ENCODE measurements around the gene NOVA2.

The NOVA2 gene

DNA sequence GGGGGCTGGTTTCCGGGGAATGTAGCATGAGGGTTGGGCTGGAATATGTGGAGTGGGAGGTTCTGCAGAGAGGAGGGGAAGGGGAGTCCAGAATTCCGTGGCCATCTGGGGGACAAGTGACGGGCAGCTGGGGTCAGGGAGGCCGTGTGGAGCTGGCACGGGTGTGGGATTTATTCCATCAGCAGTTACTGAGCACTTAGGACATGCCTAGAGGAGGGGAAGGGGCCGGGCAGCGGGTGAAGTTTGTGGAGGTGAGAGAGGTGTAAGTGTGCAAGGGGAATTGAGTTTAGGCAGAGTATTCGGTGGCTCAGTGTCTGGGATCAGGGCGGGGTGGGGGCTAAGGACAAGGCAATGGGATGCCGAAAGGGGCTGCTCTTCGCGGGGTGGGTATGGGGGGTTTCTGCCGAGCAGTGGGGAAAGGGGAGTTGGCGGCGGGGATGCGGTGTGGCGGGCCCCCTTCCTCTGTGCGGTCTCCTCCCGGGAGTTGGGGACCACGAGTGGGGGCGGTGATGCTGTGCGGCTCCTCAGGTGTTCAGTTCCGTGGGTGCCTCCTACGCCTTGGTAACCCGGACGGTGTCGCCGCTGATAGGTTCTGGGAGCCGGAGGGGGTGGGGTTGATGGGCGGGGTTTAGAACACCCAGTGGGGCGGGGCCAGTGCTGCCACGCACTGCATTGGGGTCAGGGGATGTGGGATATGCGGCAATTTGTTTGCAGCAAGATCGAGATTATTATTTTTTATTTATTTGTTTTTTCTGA, 27.0 kb upstream of the NOVA2 start:
- DNase-seq, result no peak

DNA sequence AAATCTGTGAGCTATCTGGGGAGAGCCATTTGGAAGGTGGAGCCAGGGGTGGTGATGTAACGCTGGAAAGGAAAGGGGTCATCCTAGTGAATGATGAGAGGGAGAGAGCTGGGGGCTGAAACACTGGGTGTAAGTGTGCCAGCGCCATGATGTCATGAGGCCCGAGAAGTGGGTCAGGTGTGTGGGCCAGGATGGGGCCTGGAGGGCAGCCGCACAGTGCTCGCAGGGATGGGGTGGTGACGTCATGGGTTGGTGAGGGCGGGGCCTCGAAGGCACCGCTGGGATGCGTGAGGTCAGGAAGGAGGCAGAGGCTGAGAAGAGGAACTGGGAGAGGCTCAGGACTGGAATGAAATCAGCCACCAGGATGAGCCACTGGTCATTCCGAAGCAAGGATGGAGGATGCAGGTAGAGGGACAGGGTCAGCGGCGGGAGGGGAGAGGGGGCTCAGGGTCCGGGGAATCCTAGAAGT, 26.0 kb upstream of the NOVA2 start:
- DNase-seq, result peak; percentile 10

DNA sequence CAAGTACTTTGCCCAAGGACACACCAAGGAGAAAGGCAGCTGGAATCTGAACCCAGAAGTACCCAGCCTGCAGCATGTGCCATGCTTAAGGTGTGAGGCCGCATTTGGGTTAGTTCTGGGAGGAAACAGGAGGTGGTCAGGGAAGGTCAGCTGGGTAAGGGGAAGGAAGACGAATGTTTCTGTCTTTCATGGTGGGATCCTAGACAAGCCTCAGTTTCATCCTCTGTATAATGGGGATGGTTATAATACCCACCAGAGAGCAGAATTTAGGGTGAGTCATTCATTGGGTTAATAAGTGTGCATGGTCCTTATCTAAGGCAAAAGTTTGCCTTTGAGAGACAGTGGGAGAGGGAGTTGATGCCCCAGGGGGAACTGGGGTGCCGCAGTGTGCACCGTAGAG, 25.2 kb upstream of the NOVA2 start:
- no peak for DNase-seq

DNA sequence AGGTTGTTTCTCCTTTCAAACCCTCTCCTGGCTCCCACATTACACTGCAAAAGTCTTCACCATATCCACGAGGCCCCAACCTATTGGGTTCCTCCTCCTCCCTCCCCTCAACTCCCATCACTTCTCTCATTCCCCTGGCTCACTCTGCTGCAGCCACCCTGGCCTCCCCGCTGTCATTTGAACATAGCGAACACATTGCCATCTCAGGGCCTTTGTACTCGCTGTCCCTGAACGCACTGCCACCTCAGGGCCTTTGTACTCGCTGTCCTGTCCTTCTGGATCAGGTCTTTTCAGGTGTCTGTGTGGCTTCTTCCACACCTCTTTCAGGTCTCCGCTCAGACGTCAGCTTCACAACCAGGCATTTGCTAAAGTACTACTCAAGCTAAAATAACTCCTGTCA, 23.3 kb upstream of the NOVA2 start:
- no peak for DNase-seq

DNA sequence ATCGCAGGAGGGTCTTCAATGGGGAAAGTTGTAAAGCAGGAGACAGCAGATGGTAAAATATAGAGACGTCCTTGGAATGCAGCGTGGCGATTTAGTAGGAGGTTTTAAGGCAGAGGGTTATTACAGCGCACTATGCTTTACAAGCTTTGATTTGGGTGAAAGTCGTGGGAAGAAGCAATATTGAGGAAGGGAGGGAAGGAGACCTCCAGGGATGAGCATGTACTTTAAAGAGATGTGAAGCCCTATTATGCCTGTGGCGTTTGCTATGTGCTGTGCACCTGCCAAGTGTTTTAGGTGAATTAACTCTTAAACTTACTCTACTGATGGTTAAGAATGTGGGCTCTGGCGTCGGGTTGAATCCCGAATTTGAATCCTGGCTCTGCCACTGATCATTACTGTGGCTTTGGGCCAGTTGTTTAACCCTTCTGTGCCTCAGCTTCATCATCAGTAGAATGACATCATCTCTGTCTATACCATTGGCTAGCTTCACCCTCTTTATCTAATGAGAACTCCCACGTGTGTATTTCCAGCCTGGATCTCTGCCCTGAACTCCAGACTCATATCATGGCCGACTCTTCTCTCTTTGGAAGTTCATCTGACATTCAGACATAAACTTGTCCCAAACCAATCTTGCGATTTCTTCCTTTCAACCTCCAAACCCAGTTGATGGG, 22.2 kb upstream of the NOVA2 start:
- DNase-seq, result no peak

DNA sequence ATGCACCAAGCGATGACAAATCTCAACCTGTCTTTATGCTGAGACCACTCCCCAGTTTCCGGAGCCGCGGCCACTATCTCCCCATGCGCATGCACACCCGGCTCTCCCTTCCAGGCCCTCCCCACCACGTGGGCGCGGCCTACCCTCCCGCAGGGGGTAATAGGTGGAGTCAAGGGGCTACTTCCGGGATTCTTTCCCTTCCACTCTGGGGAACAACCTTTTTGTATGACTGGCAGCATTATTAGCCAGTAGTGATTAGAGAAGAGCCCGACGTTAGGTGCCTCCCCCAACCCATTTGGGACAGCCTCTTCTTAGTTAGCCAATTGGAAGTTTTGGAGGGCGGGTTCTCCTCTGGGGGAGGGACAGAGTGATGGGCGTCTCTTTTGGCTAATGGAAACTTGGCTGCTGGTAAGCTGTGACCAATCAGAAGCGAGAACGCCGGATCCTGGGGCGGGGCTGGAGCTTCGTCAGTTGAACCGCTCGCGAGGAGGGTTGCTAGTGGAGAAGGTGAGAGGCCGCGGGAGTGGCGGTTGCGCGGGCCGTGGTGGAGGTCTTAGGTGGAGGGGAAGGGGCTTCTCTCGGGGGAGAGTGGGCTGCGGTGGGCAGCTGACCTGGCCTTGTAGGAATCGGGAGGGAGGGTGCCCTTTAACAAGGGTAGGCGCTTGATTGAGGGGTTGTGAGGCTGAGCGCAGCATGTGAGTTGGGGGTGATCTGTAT, 21.5 kb upstream of the NOVA2 start, which contains the start of gene CCDC61:
Gene CCDC61 (plus strand): TSS at position 470 of the 717 bp plus-strand sequence. CDS start 7,552 bp downstream, outside the sequence.
- peak; percentile 100 for DNase-seq

DNA sequence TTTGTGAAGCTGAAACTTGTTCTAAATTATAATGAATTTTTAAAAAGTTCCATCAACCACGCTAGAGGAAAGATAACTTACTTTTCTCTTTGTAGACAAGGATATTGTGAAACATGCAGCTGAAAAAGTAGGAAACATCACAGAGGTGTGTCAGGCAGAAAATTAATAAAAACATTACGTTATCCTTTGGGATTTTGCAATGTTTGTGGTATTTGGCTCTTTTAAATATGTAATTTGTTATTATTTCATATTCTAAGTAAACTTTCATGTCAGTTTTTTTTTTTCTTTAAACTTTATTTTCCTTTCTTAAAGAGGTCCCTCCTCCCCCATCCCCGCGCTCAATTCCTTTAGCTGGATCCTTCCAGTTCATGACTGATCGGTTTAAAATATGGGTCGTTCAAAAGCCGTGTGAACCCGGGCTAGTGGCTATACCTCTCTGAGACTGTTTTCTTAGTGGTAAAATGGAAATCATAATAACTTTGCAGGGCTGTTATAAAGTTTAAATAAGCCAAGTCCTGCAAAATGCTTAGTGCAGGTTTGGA, 20.9 kb upstream of the NOVA2 start:
- no peak for DNase-seq

DNA sequence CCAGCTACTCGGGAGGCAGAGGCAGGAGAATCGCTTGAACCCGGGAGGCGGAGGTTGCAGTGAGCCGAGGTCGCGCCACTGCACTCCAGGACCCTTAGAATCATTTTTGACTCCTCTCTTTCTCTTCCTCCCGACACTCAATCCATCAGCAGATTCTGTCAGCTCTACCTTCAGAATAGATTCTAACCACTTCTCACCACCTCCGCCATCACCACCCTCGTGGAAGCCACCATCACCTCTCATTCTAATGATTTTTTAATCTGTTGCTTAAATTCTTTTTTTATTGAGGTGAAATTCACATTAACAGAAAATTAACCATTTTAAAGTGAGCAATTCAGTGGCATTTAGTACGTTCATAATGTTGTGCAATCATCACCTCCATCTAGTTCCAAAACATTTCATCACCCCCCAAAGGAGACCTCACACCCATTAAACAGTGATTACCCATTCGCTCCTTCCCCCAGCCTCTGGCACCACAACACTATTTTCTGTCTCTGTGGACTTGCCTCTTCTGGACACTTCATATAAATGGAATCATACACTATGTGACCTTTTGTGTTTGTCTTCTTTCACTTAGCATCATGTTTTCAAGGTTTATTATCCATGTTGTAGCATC, 16.6 kb upstream of the NOVA2 start:
- no peak for DNase-seq

DNA sequence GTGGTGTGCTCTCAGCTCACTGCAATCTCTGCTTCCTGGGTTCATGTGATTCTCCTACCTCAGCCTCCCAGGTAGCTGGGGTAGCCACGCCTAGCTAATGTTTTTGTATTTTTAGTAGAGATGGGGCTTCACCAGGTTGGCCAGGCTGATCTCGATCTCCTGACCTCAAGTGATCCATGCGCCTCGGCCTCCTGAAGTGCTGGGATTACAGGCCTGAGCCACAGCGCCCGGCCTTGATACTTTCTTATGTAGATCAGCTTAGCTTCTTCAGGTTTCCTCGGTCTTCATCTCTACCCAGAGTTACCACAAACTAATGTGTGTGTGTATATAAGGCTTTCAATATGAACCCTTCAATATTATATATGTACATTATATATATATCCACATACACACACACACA, 11.7 kb upstream of the NOVA2 start:
- no peak for DNase-seq

DNA sequence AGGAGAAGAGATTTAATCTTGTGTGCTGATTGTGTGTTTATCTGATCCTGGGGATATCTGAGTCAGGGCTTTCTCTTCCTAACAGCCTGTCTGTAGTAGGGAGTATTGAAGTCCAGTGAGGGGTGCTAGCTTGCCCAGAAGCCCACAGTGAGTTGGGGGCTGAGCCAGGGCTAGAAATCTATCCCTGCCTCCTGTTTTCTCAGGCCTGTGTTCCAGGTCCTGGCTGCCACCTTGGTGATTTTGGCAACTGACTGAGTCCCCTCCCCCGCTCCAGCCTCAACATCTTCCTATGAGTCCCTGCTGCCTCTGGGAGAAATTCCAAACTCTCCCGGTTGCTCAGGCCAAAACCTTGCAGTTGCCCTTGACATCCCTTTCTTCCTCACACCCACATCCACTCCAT, 7.7 kb upstream of the NOVA2 start:
- no peak for DNase-seq

DNA sequence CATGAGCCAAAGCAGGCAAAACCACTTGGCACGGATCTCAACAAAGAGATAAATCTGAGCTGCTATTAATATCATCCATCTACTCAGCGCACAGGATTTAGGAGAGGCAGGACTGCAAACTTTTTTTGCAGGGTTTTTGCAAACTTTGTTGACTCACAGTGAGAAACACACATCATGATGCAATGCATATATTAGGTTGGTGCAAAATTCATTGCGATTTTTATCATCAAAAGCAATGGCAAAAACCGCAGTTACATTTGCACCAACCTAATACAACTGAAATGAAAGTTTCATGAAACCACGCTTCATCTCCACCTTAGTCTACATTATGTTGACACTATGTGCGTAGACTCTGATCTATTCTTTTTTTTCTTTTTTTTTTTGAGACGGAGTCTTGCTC, 4.5 kb upstream of the NOVA2 start:
- no peak for DNase-seq

DNA sequence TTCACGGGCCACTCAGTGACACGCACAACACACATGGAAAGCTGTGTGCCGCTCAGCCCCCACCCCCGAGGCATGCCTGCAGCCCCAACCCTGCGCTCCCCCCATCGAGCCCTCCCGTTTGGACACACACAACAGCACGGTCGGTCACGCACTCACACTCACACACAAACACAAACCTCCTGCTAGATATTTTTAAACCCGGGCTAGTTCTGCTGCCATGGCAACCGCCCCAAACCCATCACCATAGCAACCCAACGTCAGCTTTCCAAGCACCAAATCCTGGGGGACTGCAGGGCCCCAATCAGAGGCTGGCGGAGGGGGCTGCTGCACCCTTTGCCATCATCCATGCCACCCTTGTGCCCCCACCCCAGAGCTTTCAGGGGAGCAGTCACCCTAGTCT, 2.5 kb upstream of the NOVA2 start:
- peak; percentile 27 for DNase-seq

DNA sequence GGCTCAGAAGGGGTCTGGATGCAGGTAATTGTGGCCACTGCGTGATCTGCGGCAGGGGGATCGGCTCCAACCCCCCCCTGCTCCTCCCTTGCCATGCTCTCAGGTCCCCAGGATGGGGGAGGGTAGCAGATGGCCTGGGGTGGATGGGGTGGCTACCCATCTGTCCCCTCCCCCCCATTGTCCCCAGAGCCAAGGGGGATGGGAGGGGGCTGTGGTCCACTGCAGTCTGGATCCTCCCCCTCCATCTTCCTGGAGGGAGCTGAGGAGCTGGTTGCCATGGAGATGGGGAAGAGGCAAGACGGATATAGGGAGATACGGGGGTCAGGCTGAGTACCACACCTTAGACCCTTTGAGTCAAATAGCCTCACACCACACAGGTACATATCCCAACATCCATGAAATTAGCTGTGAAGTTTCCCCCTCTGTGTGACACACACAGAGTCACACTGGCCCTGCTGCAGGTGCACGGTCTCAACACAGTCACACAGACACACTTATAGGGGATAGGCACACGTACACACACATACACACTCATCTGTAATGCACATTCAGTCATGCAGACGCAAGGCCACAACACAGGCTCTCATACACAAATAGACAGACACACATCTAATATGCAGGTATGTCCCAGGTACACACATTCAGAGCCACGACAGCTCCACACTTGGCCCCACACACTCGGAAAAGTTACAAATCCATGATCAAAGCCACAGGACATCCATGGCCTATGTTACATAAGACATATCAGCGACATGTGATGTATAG, 1.8 kb upstream of the NOVA2 start:
- no peak for DNase-seq

DNA sequence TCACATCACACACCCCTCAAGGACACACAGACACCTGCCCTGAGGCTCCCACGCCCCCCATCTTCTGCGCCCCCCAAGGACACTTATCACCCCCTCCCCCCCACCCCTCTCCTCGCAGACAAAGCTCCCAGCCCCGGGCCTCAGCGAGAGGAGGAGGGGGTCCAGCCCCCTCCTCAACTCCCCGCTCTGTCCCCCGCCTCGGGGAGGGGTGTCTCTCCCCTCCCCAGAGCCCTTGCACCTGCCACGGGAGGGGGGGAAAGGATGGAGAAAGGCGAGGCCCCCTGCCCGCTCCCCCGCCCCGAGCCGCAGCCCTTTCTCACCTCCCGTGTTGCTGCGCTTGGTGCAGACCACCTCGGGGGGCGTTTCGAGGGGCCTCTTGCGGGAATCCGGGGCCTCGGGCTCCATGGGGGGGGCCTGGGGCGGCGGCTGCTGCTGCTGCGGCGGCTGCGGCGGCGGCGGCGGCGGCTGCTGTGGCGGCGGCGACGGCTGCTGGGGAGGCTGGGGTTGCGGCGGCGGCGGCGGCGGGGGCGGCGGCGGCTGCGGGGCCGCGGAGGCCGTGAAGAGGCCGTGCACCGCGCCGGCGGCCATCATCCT, 621 bp downstream of the NOVA2 start:
- peak; percentile 51 for DNase-seq

DNA sequence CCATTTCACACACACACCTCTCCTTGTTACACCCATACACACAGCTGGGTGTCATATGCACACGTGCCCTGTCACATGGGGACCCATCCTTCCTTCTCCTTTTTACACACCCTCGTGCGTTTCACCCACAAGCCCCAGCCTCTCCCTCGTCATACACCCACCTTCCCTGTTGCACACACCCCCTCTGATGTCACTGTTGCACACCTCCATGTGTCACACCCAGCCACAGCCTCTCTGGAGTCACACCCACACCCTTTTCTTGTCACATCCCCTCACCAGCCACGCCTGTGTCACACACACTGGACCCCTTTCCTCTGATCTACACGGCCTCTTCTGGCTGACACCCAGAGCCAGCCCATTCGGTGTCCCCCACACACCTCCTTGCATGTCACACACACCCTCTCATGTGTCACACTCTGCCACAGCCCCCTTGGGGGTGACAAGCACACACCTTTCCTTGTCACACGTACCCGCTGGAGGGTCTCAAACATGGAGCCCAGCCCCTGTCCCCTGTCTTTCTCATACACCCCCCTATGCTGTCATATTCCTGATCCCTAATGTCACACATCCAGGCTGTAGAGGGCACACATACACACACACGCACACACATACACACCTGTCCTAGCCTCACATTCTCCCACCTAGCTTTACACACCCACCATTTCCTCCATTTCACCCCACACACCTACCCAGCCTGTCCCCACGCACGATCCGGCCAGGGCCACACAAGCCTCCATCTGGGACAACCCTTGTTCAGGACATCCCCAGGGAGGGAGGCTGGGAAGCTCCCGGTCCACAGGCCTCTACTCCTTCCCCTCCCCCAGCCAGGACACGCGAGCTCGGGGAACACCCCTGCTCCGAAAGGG, 1.4 kb downstream of the NOVA2 start:
- DNase-seq, result no peak

DNA sequence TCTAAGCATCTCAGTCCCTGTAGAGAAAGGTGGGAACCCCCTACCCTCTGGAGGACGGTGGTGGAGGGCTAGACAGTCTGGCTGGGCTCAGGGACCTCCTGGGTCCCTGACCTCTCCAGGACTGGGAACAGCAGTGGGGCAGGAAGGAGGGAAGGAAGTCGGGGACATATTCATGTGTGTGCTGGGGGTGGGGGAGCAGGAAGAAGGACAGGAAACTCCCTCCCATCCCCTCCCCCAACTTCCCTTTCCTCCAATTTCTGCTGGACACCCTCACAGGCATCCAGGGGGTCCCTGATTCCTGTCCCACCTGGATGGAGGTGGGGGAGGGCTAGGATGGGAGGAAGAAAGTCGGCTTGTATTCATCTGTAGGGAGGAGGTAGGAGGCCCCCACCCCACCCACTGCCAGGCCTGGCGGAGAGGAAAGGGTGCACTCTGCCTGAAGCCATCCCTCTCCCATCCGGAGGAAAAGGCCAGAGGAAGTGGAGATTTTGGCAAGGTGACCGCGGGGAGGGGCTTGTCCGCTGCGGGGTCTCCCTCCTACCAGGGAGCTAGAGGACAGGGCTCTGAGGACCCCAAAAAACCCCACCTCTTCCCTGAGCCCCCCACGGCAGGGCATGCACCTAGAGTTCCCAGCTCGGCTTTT, 2.3 kb downstream of the NOVA2 start:
- no peak for DNase-seq

DNA sequence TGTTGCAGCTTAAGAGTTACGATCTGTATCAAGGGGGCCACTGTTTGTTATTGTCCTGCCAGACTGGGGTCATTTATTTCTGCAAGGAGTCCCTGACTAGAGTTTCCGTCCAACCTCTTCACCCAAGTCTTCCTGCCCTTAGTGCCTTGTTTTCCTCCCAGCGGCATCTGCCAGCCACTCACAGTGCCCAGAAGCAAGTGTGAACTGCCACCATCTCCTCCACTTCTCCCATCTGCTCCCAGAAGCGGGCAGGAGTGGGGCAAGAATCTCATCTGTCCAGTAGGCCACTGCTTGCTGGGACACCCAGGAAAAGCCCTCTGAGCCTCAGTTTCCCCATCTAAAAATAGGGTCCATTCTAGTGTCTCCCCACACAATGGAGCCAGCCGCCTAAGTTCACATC, 4.0 kb downstream of the NOVA2 start:
- DNase-seq, result no peak

DNA sequence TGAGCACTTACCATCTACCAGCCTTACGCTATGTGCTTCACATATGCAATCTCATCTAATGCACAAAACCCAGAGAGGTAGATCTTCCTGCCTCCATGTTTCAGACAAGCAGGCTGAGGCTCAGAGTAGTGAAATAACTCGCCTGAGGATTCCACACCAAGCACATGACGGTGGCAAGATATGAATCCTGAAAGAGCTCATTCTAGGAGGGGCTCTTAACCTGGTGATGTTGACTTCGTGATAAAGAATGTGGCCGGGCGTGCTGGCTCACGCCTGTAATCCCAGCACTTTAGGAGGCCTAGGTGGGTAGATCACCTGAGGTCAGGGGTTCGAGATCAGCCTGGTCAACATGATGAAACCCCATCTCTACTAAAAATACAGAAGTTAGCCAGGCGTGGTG, 5.0 kb downstream of the NOVA2 start:
- DNase-seq, result no peak

DNA sequence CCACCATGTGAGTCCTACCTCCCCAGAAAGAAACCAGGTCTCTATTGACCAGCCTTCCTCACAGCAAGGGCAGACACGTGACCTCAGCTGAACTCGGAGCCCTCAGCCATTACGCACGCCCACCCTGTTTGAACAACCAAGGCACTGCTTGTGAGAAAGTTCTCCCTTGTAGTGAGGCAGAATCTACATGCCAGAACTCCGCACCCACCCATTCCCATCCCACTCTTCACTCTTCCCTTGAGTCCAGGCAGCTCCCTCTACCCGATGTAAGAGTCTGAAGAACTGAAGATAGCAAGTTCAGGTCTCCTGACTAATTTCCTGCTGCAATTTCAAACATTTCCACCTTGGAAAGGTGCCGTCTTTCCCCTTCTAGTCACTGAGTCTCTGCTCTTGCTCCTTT, 6.4 kb downstream of the NOVA2 start:
- DNase-seq, result no peak

DNA sequence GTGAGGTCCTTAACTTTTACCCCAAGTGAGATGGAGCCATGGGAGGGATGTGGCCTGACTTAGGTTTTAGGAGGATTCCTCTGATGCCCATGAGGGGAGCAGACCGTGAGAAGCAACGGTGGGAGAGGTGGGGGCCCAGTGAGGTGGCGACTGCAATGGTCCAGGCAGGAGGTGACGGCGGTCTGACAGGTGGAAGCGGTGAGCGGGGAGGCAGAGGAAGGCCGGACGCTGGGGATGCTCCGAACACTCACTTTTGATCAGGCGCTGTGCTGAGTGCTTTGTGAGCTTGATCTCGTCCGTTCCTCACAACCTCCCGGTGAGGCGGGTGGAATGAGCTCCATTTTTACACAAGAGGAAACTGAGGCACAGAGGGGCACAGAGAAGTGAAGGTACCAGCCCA, 11.6 kb downstream of the NOVA2 start:
- no peak for DNase-seq
